Astrocyte (in vitro differentiated cells and primary cell): ENCODE data around the gene LENG1. TPM values are rescaled to one million over a fixed set of nuclear protein-coding genes. Genes with fewer than 3 reads are reported as not detected.

Experiments used
- DNase-seq: peaks from one replicate; pipeline ENCODE4 v3.0.0-alpha.2; 2010; ENCODE audit warnings: low read depth
- FAIRE-seq: peaks from 2 replicates; lab custom pipeline; 2011; peaks lifted over from hg19 to GRCh38; lab: Jason Lieb, UNC
- H2AFZ ChIP-seq: 2 replicates; pipeline ENCODE4 v1.6.0; 2012; ENCODE audit warnings: low read depth, low read length, inconsistent platforms
- H3K27ac ChIP-seq: 2 replicates; pipeline ENCODE4 v1.5.1; 2011; ENCODE audit warnings: low read depth, low read length, inconsistent platforms
- H3K27me3 ChIP-seq: 2 replicates; pipeline ENCODE4 v1.6.0; 2011; ENCODE audit warnings: low read length, inconsistent platforms; ENCODE audit not compliant: insufficient read depth
- H3K36me3 ChIP-seq: 2 replicates; pipeline ENCODE4 v1.5.1; 2011; ENCODE audit warnings: low read length, inconsistent platforms; ENCODE audit not compliant: insufficient read depth
- H3K4me1 ChIP-seq: 2 replicates; pipeline ENCODE4 v1.5.1; 2011; ENCODE audit warnings: low read length, inconsistent platforms; ENCODE audit not compliant: insufficient read depth
- H3K4me2 ChIP-seq: 2 replicates; pipeline ENCODE4 v1.6.0; 2012; ENCODE audit warnings: low read length, inconsistent platforms
- H3K4me3 ChIP-seq: 2 replicates; pipeline ENCODE4 v1.5.1; 2011; ENCODE audit warnings: low read depth, mild to moderate bottlenecking, low read length, inconsistent platforms; ENCODE audit not compliant: insufficient read depth
- H3K79me2 ChIP-seq: 2 replicates; pipeline ENCODE4 v1.6.0; 2012; ENCODE audit warnings: mild to moderate bottlenecking, low read length, inconsistent platforms; ENCODE audit not compliant: insufficient read depth
- H3K9ac ChIP-seq: 2 replicates; pipeline ENCODE4 v1.6.0; 2012; ENCODE audit warnings: mild to moderate bottlenecking, low read length, inconsistent platforms
- H3K9me3 ChIP-seq: 2 replicates; pipeline ENCODE4 v1.5.1; 2012; ENCODE audit warnings: low read depth, mild to moderate bottlenecking, low read length, inconsistent platforms; ENCODE audit not compliant: insufficient read depth
- H4K20me1 ChIP-seq: 2 replicates; pipeline ENCODE4 v1.6.0; 2012; ENCODE audit warnings: low read length, inconsistent platforms; ENCODE audit not compliant: insufficient read depth
- H3K27ac Mint-ChIP-seq: one replicate; pipeline ENCODE4 v1.8.0; 2021; ENCODE audit warnings: mild to moderate bottlenecking, mixed read lengths; ENCODE audit not compliant: unreplicated experiment
- H3K27me3 Mint-ChIP-seq: one replicate; pipeline ENCODE4 v1.8.0; 2021; ENCODE audit warnings: low read depth, mixed read lengths; ENCODE audit not compliant: unreplicated experiment
- H3K36me3 Mint-ChIP-seq: one replicate; pipeline ENCODE4 v1.8.0; 2021; ENCODE audit warnings: low read depth, mixed read lengths; ENCODE audit not compliant: unreplicated experiment
- H3K4me1 Mint-ChIP-seq: one replicate; pipeline ENCODE4 v1.8.0; 2021; ENCODE audit warnings: low read depth, mixed read lengths; ENCODE audit not compliant: unreplicated experiment
- H3K4me3 Mint-ChIP-seq: one replicate; pipeline ENCODE4 v1.8.0; 2021; ENCODE audit warnings: mild to moderate bottlenecking, moderate library complexity, mixed read lengths; ENCODE audit not compliant: unreplicated experiment
- H3K9me3 Mint-ChIP-seq: one replicate; pipeline ENCODE4 v1.8.0; 2021; ENCODE audit warnings: mild to moderate bottlenecking, mixed read lengths; ENCODE audit not compliant: unreplicated experiment
- CTCF ChIP-seq: IDR thresholded peaks from 2 replicates; pipeline ENCODE4 v1.5.1; 2011; ENCODE audit warnings: low read depth, mild to moderate bottlenecking, inconsistent platforms, low read length, moderate library complexity; ENCODE audit not compliant: insufficient read depth
- EZH2 ChIP-seq: IDR thresholded peaks from 2 replicates; pipeline ENCODE4 v1.6.1; 2012; ENCODE audit warnings: mild to moderate bottlenecking, low read length, inconsistent platforms; ENCODE audit not compliant: insufficient read depth
- total RNA-seq: library from RNA; stranded (reverse); gene quantifications from 2 replicates; pipeline ENCODE4 v1.2.1, GENCODE V29; 2021

LENG1 gene
- total RNA-seq, 1 donor from 2014 or later: 4.8 TPM

GRCh38 chr19:54189735-54190502 is 30.4 kb upstream of the LENG1 start:
- H3K36me3 Mint-ChIP-seq: peaks cover 10% of the 10 kb centered on the region
- peak overlapping the region; percentile 82 for H3K4me3 ChIP-seq
- peak overlapping the region; percentile 96 for H3K9ac ChIP-seq
- H3K4me3 Mint-ChIP-seq: peak overlapping the region; percentile 95
- peaks cover 46% of the 10 kb centered on the region for H3K79me2 ChIP-seq
- DNase-seq (peak; percentile 99), FAIRE-seq (peak; percentile 78)
- H3K27me3 ChIP-seq: no peaks in the 10 kb centered on the region
- peak overlapping the region; percentile 99 for H3K27ac ChIP-seq
- no peaks in the 10 kb centered on the region for H3K9me3 Mint-ChIP-seq
- TF ChIP-seq EZH2 (no peak), CTCF (no peak)
- peak overlapping the region; percentile 93 for H2AFZ ChIP-seq
- H3K27me3 Mint-ChIP-seq: no peaks in the 10 kb centered on the region
- H3K4me2 ChIP-seq: peak overlapping the region; percentile 97
- H3K4me1 ChIP-seq: peaks cover 15% of the 10 kb centered on the region
- no peaks in the 10 kb centered on the region for H3K9me3 ChIP-seq
- H3K27ac Mint-ChIP-seq: peak overlapping the region; percentile 96
- H3K4me1 Mint-ChIP-seq: peaks cover 7% of the 10 kb centered on the region
- H3K36me3 ChIP-seq: peaks cover 3% of the 10 kb centered on the region
- peaks cover 36% of the 10 kb centered on the region for H4K20me1 ChIP-seq

DNA sequence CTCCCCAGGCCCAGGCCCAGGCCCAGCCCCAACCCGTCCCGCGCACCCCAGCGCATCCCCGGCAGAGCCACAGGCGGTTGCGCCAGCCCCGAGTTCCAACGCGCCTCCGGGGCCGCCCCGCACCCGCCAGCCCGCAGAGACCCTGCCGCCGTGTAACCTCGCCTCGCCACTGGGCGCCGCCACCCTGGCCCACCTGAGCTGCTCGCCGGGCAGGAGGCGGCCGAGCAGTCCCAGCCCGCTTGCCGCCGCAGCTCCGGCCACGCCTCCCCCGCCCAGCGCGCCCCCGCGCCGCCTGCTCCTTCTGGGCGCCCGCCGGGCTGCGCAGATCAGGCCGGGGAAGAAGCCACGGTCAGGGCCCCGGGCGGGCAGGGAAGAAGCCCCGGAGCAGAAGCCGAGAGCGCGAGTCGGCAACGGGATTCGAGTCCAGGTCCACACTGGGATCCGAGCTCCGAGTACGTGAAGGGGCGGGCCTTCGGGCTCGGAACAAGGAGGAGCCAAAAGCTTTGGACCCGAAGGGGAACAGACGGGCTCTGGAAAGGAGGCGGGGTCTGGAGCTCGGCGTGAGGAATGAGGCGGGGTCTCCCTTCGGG is 29.7 kb upstream of the LENG1 start, which contains the start of gene MBOAT7:
Gene MBOAT7 (minus strand): TSS at position 436 of the 590 bp plus-strand sequence. CDS start 1,072 bp downstream, outside the sequence.
- Histone ChIP-seq H3K9me3 (no peaks in the 10 kb centered on the region), H3K36me3 (peaks cover 3% of the 10 kb centered on the region), H2AFZ (peak within 1 kb of the TSS; percentile 93), H3K4me3 (peak within 1 kb of the TSS; percentile 82), H3K9ac (peak within 1 kb of the TSS; percentile 96), H3K27ac (peak within 1 kb of the TSS; percentile 99), H3K4me2 (peak within 1 kb of the TSS; percentile 97), H3K79me2 (peaks cover 46% of the 10 kb centered on the region), H3K27me3 (no peaks in the 10 kb centered on the region), H3K4me1 (peaks cover 15% of the 10 kb centered on the region), H4K20me1 (peaks cover 38% of the 10 kb centered on the region)
- DNase-seq: no peak
- peaks cover 7% of the 10 kb centered on the region for H3K4me1 Mint-ChIP-seq
- H3K4me3 Mint-ChIP-seq: peak within 1 kb of the TSS; percentile 95
- peaks cover 10% of the 10 kb centered on the region for H3K36me3 Mint-ChIP-seq
- FAIRE-seq: peak; percentile 17
- peak within 1 kb of the TSS; percentile 96 for H3K27ac Mint-ChIP-seq
- H3K27me3 Mint-ChIP-seq: no peaks in the 10 kb centered on the region
- TF ChIP-seq EZH2 (no peak), CTCF (no peak)
- H3K9me3 Mint-ChIP-seq: no peaks in the 10 kb centered on the region
